B cell (primary cell): Measurements from ENCODE around the gene ERVFRD-1.

Experiments
- EZH2 ChIP-seq: IDR thresholded peaks from 2 replicates; pipeline ENCODE4 v1.6.1; 2012; ENCODE audit warnings: borderline replicate concordance, low read depth, mild to moderate bottlenecking, moderate library complexity, low read length; ENCODE audit not compliant: insufficient read depth, poor library complexity, severe bottlenecking
- TF ChIP-seq, protein P1 (sequence below): fragments of 200-600 bp; IDR thresholded peaks from one replicate; pipeline ENCODE4 v1.8.0; 2022; ENCODE audit warnings: antibody characterized with exemption, mild to moderate bottlenecking

DNA sequence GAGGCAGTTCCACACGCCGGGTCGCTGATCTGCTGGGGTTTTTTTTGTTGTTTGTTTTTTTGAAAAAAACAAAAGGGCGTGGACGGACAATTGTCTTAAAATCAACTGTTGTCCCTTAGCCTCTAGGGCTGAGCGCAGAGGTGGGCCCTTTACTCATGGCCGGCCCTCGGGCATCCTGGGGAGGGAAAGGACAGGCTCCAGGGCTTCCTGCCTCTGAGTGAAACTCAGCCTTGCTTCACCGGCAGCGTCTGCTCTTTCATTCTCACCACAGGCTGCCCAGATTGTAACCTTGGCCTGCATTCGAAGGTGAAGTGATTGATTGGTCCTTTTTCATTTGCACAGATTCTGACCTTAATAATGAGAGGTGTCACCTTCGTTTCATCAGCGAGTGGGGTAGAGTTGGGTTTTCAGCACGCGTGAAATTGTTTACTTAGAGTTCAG lies 17.1 kb downstream of the ERVFRD-1 start:
- TF ChIP-seq, protein P1, sequence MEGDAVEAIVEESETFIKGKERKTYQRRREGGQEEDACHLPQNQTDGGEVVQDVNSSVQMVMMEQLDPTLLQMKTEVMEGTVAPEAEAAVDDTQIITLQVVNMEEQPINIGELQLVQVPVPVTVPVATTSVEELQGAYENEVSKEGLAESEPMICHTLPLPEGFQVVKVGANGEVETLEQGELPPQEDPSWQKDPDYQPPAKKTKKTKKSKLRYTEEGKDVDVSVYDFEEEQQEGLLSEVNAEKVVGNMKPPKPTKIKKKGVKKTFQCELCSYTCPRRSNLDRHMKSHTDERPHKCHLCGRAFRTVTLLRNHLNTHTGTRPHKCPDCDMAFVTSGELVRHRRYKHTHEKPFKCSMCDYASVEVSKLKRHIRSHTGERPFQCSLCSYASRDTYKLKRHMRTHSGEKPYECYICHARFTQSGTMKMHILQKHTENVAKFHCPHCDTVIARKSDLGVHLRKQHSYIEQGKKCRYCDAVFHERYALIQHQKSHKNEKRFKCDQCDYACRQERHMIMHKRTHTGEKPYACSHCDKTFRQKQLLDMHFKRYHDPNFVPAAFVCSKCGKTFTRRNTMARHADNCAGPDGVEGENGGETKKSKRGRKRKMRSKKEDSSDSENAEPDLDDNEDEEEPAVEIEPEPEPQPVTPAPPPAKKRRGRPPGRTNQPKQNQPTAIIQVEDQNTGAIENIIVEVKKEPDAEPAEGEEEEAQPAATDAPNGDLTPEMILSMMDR: no peak
- no peak for TF ChIP-seq EZH2
